ENCODE measurements around the gene NOC2L.

Gene NOC2L

GRCh38 chr1:974293-974640, 15.2 kb upstream of the NOC2L start:
- DNase-seq (ENCODE audit: low read depth, low spot score): no peak
- H3K4me3 ChIP-seq (ENCODE audit: low read depth, low read length): no peak overlapping the region
- TF ChIP-seq CTCF (IDR thresholded peaks at IDR 0.05; ENCODE audit: low read depth, low read length): no peak
- in situ Hi-C loops (cut with HindIII; ENCODE audit: low sequenced_read_pairs): no loop called here

GRCh38 chr1:973459-974292, 14.6 kb upstream of the NOC2L start:
- TF ChIP-seq CTCF (IDR thresholded peaks at IDR 0.05; ENCODE audit: low read depth, low read length): no peak
- in situ Hi-C loops (cut with HindIII; ENCODE audit: low sequenced_read_pairs): no loop called here

GRCh38 chr1:972726-973458, 13.8 kb upstream of the NOC2L start:
- DNase-seq (ENCODE audit: low read depth, low spot score): no peak
- H3K4me3 ChIP-seq (ENCODE audit: low read depth, low read length): no peak overlapping the region
- no peak for TF ChIP-seq CTCF (IDR thresholded peaks at IDR 0.05; ENCODE audit: low read depth, low read length)
- in situ Hi-C loops (cut with HindIII; ENCODE audit: low sequenced_read_pairs): no loop called here

More at GRCh38 chr1:973459-974292, 14.6 kb upstream of the NOC2L start:
- H3K4me3 ChIP-seq (ENCODE audit: low read depth, low read length): no peak overlapping the region
- DNase-seq (ENCODE audit: low read depth, low spot score): no peak

- DNase-seq (ENCODE audit: low read depth, low spot score): no peak
- no peak for TF ChIP-seq CTCF (IDR thresholded peaks at IDR 0.05; ENCODE audit: low read depth, low read length)
- in situ Hi-C loops (cut with HindIII; ENCODE audit: low sequenced_read_pairs): no loop called here
- no peak overlapping the region for H3K4me3 ChIP-seq (ENCODE audit: low read depth, low read length)
These were observed 12.9 kb upstream of the NOC2L start for GRCh38 chr1:971751-972506.

GRCh38 chr1:970973-971730, 12.1 kb upstream of the NOC2L start:
- DNase-seq (ENCODE audit: low read depth, low spot score): no peak
- in situ Hi-C loops (cut with HindIII; ENCODE audit: low sequenced_read_pairs): no loop called here
- H3K4me3 ChIP-seq (ENCODE audit: low read depth, low read length): no peak overlapping the region
- TF ChIP-seq CTCF (IDR thresholded peaks at IDR 0.05; ENCODE audit: low read depth, low read length): no peak

Data from astrocyte of the spinal cord (primary cell).